K562 (cell line): ENCODE data around the gene POLR1H. TPM values are rescaled to one million over a fixed set of nuclear protein-coding genes. Genes with fewer than 3 reads are reported as not detected.

Experiments used
- ATAC-seq: fragments of 200-7000 bp; cut with Tn5 transposase; 3 replicates; pipeline ENCODE4 v1.9.1; 2020; ENCODE audit warnings: moderate library complexity
- BruUV-seq: library from RNA; stranded (reverse); fragments of 400-500 nt; replicated peaks from 2 replicates; lab custom pipeline; 2021; lab: Mats Ljungman, UMichigan
- CTCF ChIA-PET: fragments of 300-600 bp; formaldehyde crosslinking; extraction: SDS; loops from one replicate; lab custom pipeline; 2021; ENCODE audit warnings: low intra/inter-chr PET ratio; lab: Yijun Ruan, JAX
- POLR2A ChIA-PET: fragments of 300-600, 350-650 bp; sonication (Branson Sonifier 250); formaldehyde crosslinking; extraction: SDS; loops from one replicate; lab custom pipeline; 2021; ENCODE audit warnings: antibody characterized with exemption, inconsistent platforms; lab: Yijun Ruan, JAX
- DNase-seq, 4 experiments: peaks; one replicate each; pipeline versions ENCODE4 v3.0.0 to v3.0.0-alpha.2; 2011 to 2018; ENCODE audit warnings: low spot score in 3 of 4, mixed read lengths in 3 of 4; ENCODE audit errors: extremely low read depth in 1 of 4
- FAIRE-seq: peaks from 2 replicates; lab custom pipeline; 2011; peaks lifted over from hg19 to GRCh38; lab: Jason Lieb, UNC
- H2AFZ ChIP-seq: 2 replicates; pipeline ENCODE4 v1.6.0; 2011; ENCODE audit warnings: low read depth, low read length, control low read depth, inconsistent platforms
- H3K27ac ChIP-seq: fragments of 200-600 bp; 3 replicates; pipeline ENCODE4 v1.8.0; 2011; ENCODE audit warnings: low read depth, mild to moderate bottlenecking, control low read depth, inconsistent platforms, low read length, moderate library complexity, mixed read lengths; ENCODE audit errors: extremely low read depth
- H3K27me3 ChIP-seq, 2 experiments: fragments of 300-600 bp in 1 of 2; 2 replicates in 1 of 2; 3 replicates in 1 of 2; pipeline versions ENCODE4 v1.6.0 to v1.8.0; 2011; ENCODE audit warnings: inconsistent platforms in 2 of 2, low read length in 2 of 2, mild to moderate bottlenecking in 1 of 2, mixed read lengths in 1 of 2, moderate library complexity in 1 of 2; ENCODE audit not compliant: control insufficient read depth in 2 of 2, insufficient read depth in 2 of 2
- H3K36me3 ChIP-seq: fragments of 300-600 bp; 3 replicates; pipeline ENCODE4 v1.8.0; 2011; ENCODE audit warnings: mild to moderate bottlenecking, low read length, inconsistent platforms; ENCODE audit not compliant: control insufficient read depth, insufficient read depth
- H3K4me1 ChIP-seq, 2 experiments: fragments of 200-600 bp in 1 of 2; replicated peaks in 1 of 2; 2 replicates in 1 of 2; 3 replicates in 1 of 2; pipeline versions ENCODE4 v1.5.1 to v1.8.0; 2011; ENCODE audit warnings: inconsistent platforms in 2 of 2, low read length in 2 of 2, mild to moderate bottlenecking in 1 of 2, mixed read lengths in 1 of 2, moderate library complexity in 1 of 2; ENCODE audit not compliant: control insufficient read depth in 2 of 2, insufficient read depth in 2 of 2
- H3K4me2 ChIP-seq: 2 replicates; pipeline ENCODE4 v1.6.1; 2011; ENCODE audit warnings: low read length, control low read depth, inconsistent platforms, mixed read lengths; ENCODE audit not compliant: insufficient read depth
- H3K4me3 ChIP-seq: fragments of 200-600 bp; sonication (generic), shearing (Covaris generic); 2 replicates; pipeline ENCODE4 v1.5.1; 2016; ENCODE audit warnings: control low read depth, inconsistent platforms
- H3K79me2 ChIP-seq: fragments of 200-600 bp; 3 replicates; pipeline ENCODE4 v1.8.0; 2011; ENCODE audit warnings: low read length, inconsistent platforms; ENCODE audit not compliant: control insufficient read depth, insufficient read depth
- H3K9ac ChIP-seq, 2 experiments: 2 replicates each; pipeline versions ENCODE4 v1.6.0 to v1.6.1; 2011; ENCODE audit warnings: low read depth in 2 of 2, low read length in 2 of 2, control low read depth in 1 of 2, inconsistent platforms in 1 of 2, mild to moderate bottlenecking in 1 of 2, mixed read lengths in 1 of 2; ENCODE audit not compliant: insufficient read depth in 1 of 2
- H3K9me1 ChIP-seq: one replicate; pipeline ENCODE4 v1.6.0; 2011; ENCODE audit warnings: inconsistent platforms, mild to moderate bottlenecking, low read length, moderate library complexity; ENCODE audit not compliant: control insufficient read depth, insufficient read depth
- H3K9me3 ChIP-seq: replicated peaks from 2 replicates; pipeline ENCODE4 v1.5.1; 2011; ENCODE audit warnings: low read depth, low read length, inconsistent platforms; ENCODE audit not compliant: control insufficient read depth, insufficient read depth
- H4K20me1 ChIP-seq: replicated peaks from 2 replicates; pipeline ENCODE4 v1.6.1; 2011; ENCODE audit warnings: low read length, inconsistent platforms, mixed read lengths; ENCODE audit not compliant: control insufficient read depth, insufficient read depth
- MED1 ChIP-seq: sonication (generic); formaldehyde crosslinking; IDR thresholded peaks from 2 replicates; pipeline ENCODE4 v1.8.1; 2023; ENCODE audit warnings: missing genetic modification reagents, borderline replicate concordance
- THRAP3 ChIP-seq: fragments of 450-650 bp; IDR thresholded peaks from 2 replicates; pipeline ENCODE4 v1.6.1; 2016; ENCODE audit warnings: mild to moderate bottlenecking, inconsistent platforms, borderline replicate concordance
- ZNF263 ChIP-seq: sonication (generic); formaldehyde crosslinking; IDR thresholded peaks from 2 replicates; pipeline ENCODE4 v1.8.0; 2022; ENCODE audit warnings: mild to moderate bottlenecking, missing genetic modification reagents, borderline replicate concordance
- ZNF445 ChIP-seq: fragments of 250-450 bp; sonication (Bioruptor Pico); IDR thresholded peaks from 2 replicates; pipeline ENCODE4 v1.4.0; 2020; ENCODE audit warnings: low read depth, mild to moderate bottlenecking, moderate library complexity
- ZNF561 ChIP-seq: fragments of 450-650 bp; formaldehyde crosslinking; conservative IDR thresholded peaks from 2 replicates; pipeline ENCODE4 v1.4.0; 2020; ENCODE audit warnings: mild to moderate bottlenecking, moderate library complexity
- WGBS: fragments of 100-300 bp; shearing (Covaris generic); methylation state at CpG from one replicate; pipeline ENCODE4 v1.1.6; 2016; ENCODE audit warnings: low coverage, mixed read lengths; ENCODE audit not compliant: insufficient coverage; ENCODE audit errors: missing lambda C conversion rate; 5-methylcytosine and 5-hydroxymethylcytosine counted together
- in situ Hi-C: fragments of 300-500 bp; cut with MboI; formaldehyde crosslinking; loops from 4 replicates; pipeline ENCODE4 v1.15.0; 2018; ENCODE audit warnings: inconsistent platforms, mixed read lengths
- intact Hi-C: fragments of 100-400 bp; cut with micrococcal nuclease; formaldehyde crosslinking; loops from 2 replicates; pipeline ENCODE4 v1.14.2; 2022
- polyA plus RNA-seq, 8 experiments: library from polyadenylated mRNA; depleted of rRNA in 4 of 8; stranded (reverse) in 5 of 8; unstranded in 3 of 8; fragments of >200 nt; fragmentation: Nextera tagmentation in 2 of 8; fragmentation: Illumina TruSeq in 1 of 8; extraction: Ambion mirVana in 2 of 8; extraction: Trizol in 1 of 8; gene quantifications; 2 replicates each; pipeline versions ENCODE4 v1.2.1 to v1.2.3, GENCODE V29; 2011 to 2014; ENCODE audit warnings: inconsistent platforms in 1 of 8, missing spikeins in 1 of 8
- total RNA-seq, 7 experiments: library from RNA; depleted of rRNA in 6 of 7; stranded (reverse); fragments of >200 nt in 6 of 7; fragmentation: Illumina TruSeq in 2 of 7; extraction: Trizol in 2 of 7; gene quantifications; 2 replicates each; pipeline versions ENCODE4 v1.2.1 to v1.2.3, GENCODE V29; 2011 to 2021; ENCODE audit warnings: low replicate concordance in 1 of 7
- TF ChIP-seq, protein P1 (sequence below): sonication (generic); formaldehyde crosslinking; IDR thresholded peaks from 2 replicates; pipeline ENCODE4 v1.8.0; 2023; ENCODE audit warnings: missing genetic modification reagents, mild to moderate bottlenecking, borderline replicate concordance
- TF ChIP-seq, protein P2 (sequence below): fragments of 450-650 bp; formaldehyde crosslinking; IDR thresholded peaks from 2 replicates; pipeline ENCODE4 v1.4.0; 2022; ENCODE audit warnings: mild to moderate bottlenecking, moderate library complexity
- TF ChIP-seq, protein P3 (sequence below), 3 experiments: IDR thresholded peaks in 2 of 3; conservative IDR thresholded peaks in 1 of 3; 2 replicates each; pipeline ENCODE4 v1.5.1; 2011 to 2012; ENCODE audit warnings: low read length in 3 of 3, mild to moderate bottlenecking in 3 of 3, control low read depth in 2 of 3, improper control_type of control experiment in 1 of 3, inconsistent platforms in 1 of 3, low read depth in 1 of 3, mixed read lengths in 1 of 3, moderate library complexity in 1 of 3; ENCODE audit not compliant: insufficient read depth in 2 of 3
- TF ChIP-seq, protein P4 (sequence below): sonication (generic); formaldehyde crosslinking; IDR thresholded peaks from 2 replicates; pipeline ENCODE4 v1.8.0; 2023; ENCODE audit warnings: mild to moderate bottlenecking, missing genetic modification reagents
- TF ChIP-seq, protein P5 (sequence below): IDR thresholded peaks from 2 replicates; pipeline ENCODE4 v1.6.1; 2011; ENCODE audit not compliant: insufficient read length; ENCODE audit errors: extremely low read depth

Gene POLR1H
- total and polyA plus RNA-seq, 9 of the 15 experiments (the other 6 are each of a cell fraction or from before 2014, with no cell fraction given): 92.2 to 333 (median 143) TPM

DNA sequence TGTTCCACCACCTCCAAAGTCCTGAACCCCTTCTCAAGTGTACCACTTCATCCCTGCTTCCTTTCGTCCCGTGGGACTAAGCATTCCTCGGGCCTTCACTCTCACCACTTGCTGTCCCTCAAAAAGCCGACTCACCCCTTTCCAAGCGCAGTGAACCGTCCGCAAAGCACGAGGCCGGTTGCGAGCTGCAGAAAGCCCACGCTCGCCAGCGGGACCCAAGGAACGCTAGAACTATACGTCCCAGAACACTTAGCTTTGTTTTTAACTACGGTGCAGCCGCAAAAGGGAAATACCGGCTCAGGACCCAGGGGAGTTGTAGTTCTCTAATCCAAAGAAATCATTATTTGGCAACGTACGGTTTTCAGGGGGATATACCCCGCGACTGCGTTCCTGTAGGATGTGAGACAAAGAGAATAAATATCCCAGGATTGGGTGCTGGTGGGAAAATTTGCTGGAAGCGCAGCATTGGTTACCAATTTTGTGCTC, 416 bp upstream of the POLR1H start:
- under 1% methylated on average over 24 of the region's 24 CpGs for WGBS
- FAIRE-seq (no peak), DNase-seq (peak; percentile 49 to 58 (median 56)), ATAC-seq (peak; percentile 26; the same call in 2 of the 3 replicates)
- H3K9ac ChIP-seq: peak overlapping the region; percentile 96 to 98
- peak overlapping the region; percentile 94 for H2AFZ ChIP-seq
- peak overlapping the region; percentile 93 for H3K4me2 ChIP-seq
- H3K4me1 ChIP-seq: peaks cover 0 to 14% of the 10 kb centered on the region in 2 experiments; a peak in 3 of 5 replicates
- intact Hi-C loops (loop anchor here (5.0 to 10.0 kb wide), 2 partner anchors 93 to 284 kb away; partner anchors contain the start of gene RPP21), in situ Hi-C loops (no loop called here)
- ChIA-PET CTCF (no interaction called here), POLR2A (interaction anchor here (0.6 to 2.2 kb wide), 14 partner anchors 11 to 510 kb away, joined by 3 to 10 read pairs (median 4); no protein-coding TSS in a partner anchor)
- H3K36me3 ChIP-seq: peaks cover 34% of the 10 kb centered on the region
- H3K27ac ChIP-seq: peak overlapping the region; percentile 85
- BruUV-seq: TSS peak; percentile 81
- peaks cover 53% of the 10 kb centered on the region for H3K79me2 ChIP-seq
- no peaks in the 10 kb centered on the region for H3K9me3 ChIP-seq
- H3K4me3 ChIP-seq: peak overlapping the region; percentile 79
- no peaks in the 10 kb centered on the region for H3K27me3 ChIP-seq
- H4K20me1 ChIP-seq: no peaks in the 10 kb centered on the region
- no peaks in the 10 kb centered on the region for H3K9me1 ChIP-seq
- TF ChIP-seq, protein P1, sequence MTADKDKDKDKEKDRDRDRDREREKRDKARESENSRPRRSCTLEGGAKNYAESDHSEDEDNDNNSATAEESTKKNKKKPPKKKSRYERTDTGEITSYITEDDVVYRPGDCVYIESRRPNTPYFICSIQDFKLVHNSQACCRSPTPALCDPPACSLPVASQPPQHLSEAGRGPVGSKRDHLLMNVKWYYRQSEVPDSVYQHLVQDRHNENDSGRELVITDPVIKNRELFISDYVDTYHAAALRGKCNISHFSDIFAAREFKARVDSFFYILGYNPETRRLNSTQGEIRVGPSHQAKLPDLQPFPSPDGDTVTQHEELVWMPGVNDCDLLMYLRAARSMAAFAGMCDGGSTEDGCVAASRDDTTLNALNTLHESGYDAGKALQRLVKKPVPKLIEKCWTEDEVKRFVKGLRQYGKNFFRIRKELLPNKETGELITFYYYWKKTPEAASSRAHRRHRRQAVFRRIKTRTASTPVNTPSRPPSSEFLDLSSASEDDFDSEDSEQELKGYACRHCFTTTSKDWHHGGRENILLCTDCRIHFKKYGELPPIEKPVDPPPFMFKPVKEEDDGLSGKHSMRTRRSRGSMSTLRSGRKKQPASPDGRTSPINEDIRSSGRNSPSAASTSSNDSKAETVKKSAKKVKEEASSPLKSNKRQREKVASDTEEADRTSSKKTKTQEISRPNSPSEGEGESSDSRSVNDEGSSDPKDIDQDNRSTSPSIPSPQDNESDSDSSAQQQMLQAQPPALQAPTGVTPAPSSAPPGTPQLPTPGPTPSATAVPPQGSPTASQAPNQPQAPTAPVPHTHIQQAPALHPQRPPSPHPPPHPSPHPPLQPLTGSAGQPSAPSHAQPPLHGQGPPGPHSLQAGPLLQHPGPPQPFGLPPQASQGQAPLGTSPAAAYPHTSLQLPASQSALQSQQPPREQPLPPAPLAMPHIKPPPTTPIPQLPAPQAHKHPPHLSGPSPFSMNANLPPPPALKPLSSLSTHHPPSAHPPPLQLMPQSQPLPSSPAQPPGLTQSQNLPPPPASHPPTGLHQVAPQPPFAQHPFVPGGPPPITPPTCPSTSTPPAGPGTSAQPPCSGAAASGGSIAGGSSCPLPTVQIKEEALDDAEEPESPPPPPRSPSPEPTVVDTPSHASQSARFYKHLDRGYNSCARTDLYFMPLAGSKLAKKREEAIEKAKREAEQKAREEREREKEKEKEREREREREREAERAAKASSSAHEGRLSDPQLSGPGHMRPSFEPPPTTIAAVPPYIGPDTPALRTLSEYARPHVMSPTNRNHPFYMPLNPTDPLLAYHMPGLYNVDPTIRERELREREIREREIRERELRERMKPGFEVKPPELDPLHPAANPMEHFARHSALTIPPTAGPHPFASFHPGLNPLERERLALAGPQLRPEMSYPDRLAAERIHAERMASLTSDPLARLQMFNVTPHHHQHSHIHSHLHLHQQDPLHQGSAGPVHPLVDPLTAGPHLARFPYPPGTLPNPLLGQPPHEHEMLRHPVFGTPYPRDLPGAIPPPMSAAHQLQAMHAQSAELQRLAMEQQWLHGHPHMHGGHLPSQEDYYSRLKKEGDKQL (CRISPR knock-in tag): no peak
- TF ChIP-seq ZNF445 (CRISPR knock-in tag) (no peak), THRAP3 (no peak), ZNF263 (CRISPR knock-in tag) (0 out of 2 replicates have a peak, but pooled peaks have one; percentile 13), MED1 (CRISPR knock-in tag) (no peak), ZNF561 (no peak)
- TF ChIP-seq, protein P2, sequence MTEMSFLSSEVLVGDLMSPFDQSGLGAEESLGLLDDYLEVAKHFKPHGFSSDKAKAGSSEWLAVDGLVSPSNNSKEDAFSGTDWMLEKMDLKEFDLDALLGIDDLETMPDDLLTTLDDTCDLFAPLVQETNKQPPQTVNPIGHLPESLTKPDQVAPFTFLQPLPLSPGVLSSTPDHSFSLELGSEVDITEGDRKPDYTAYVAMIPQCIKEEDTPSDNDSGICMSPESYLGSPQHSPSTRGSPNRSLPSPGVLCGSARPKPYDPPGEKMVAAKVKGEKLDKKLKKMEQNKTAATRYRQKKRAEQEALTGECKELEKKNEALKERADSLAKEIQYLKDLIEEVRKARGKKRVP: no peak
- TF ChIP-seq, protein P3, sequence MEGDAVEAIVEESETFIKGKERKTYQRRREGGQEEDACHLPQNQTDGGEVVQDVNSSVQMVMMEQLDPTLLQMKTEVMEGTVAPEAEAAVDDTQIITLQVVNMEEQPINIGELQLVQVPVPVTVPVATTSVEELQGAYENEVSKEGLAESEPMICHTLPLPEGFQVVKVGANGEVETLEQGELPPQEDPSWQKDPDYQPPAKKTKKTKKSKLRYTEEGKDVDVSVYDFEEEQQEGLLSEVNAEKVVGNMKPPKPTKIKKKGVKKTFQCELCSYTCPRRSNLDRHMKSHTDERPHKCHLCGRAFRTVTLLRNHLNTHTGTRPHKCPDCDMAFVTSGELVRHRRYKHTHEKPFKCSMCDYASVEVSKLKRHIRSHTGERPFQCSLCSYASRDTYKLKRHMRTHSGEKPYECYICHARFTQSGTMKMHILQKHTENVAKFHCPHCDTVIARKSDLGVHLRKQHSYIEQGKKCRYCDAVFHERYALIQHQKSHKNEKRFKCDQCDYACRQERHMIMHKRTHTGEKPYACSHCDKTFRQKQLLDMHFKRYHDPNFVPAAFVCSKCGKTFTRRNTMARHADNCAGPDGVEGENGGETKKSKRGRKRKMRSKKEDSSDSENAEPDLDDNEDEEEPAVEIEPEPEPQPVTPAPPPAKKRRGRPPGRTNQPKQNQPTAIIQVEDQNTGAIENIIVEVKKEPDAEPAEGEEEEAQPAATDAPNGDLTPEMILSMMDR (IDR thresholded peaks at IDR 0.05 in 2 of 3, conservative IDR thresholded peaks at IDR 0.05 in 1 of 3; ENCODE audit: insufficient read depth in 2 of 3, low read depth in 1 of 3, low read length in 3 of 3): no peak
- TF ChIP-seq, protein P4, sequence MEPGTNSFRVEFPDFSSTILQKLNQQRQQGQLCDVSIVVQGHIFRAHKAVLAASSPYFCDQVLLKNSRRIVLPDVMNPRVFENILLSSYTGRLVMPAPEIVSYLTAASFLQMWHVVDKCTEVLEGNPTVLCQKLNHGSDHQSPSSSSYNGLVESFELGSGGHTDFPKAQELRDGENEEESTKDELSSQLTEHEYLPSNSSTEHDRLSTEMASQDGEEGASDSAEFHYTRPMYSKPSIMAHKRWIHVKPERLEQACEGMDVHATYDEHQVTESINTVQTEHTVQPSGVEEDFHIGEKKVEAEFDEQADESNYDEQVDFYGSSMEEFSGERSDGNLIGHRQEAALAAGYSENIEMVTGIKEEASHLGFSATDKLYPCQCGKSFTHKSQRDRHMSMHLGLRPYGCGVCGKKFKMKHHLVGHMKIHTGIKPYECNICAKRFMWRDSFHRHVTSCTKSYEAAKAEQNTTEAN (CRISPR knock-in tag): peak; percentile 33; the same call in 1 of the 2 replicates
- TF ChIP-seq, protein P5, sequence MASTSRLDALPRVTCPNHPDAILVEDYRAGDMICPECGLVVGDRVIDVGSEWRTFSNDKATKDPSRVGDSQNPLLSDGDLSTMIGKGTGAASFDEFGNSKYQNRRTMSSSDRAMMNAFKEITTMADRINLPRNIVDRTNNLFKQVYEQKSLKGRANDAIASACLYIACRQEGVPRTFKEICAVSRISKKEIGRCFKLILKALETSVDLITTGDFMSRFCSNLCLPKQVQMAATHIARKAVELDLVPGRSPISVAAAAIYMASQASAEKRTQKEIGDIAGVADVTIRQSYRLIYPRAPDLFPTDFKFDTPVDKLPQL: no peak
